Progenitor cell of endocrine pancreas (in vitro differentiated cells): ENCODE data around the gene ST7. TPM values are rescaled to one million over a fixed set of nuclear protein-coding genes. Genes with fewer than 3 reads are reported as not detected.

Experiments used
- DNase-seq: peaks from one replicate; pipeline ENCODE4 v3.0.0; 2021; ENCODE audit warnings: low spot score; ENCODE audit not compliant: unreplicated experiment
- H3K27ac Mint-ChIP-seq: 2 replicates; pipeline ENCODE4 v1.8.0; 2021; ENCODE audit warnings: mild to moderate bottlenecking, moderate library complexity, mixed read lengths
- H3K27me3 Mint-ChIP-seq: 2 replicates; pipeline ENCODE4 v1.8.0; 2021; ENCODE audit warnings: mixed read lengths
- H3K36me3 Mint-ChIP-seq: 2 replicates; pipeline ENCODE4 v1.8.0; 2022; ENCODE audit warnings: mixed read lengths; ENCODE audit not compliant: insufficient read depth
- H3K4me1 Mint-ChIP-seq: 2 replicates; pipeline ENCODE4 v1.8.0; 2021; ENCODE audit warnings: low read depth, mixed read lengths
- H3K4me3 Mint-ChIP-seq: 2 replicates; pipeline ENCODE4 v1.8.0; 2021; ENCODE audit warnings: low read depth, mild to moderate bottlenecking, moderate library complexity, mixed read lengths
- H3K9me3 Mint-ChIP-seq: 2 replicates; pipeline ENCODE4 v1.8.0; 2021; ENCODE audit warnings: low read depth, mixed read lengths
- total RNA-seq: library from RNA; stranded (reverse); gene quantifications from 2 replicates; pipeline ENCODE4 v1.2.1, GENCODE V29; 2021
- TF ChIP-seq, protein P1 (sequence below): fragments of 200-600 bp; sonication (generic); IDR thresholded peaks from one replicate; pipeline ENCODE4 v1.5.0; 2021; ENCODE audit warnings: antibody characterized with exemption, mild to moderate bottlenecking; ENCODE audit not compliant: unreplicated experiment

ST7 gene
- total RNA-seq, 1 donor from 2014 or later: 24.8 TPM

- Mint-ChIP-seq H3K4me1 (peaks cover 37% of the 10 kb centered on the region), H3K27ac (no peak overlapping the region), H3K4me3 (no peak overlapping the region), H3K36me3 (no peaks in the 10 kb centered on the region), H3K27me3 (no peaks in the 10 kb centered on the region), H3K9me3 (no peaks in the 10 kb centered on the region)
- no peak for DNase-seq
- TF ChIP-seq, protein P1, sequence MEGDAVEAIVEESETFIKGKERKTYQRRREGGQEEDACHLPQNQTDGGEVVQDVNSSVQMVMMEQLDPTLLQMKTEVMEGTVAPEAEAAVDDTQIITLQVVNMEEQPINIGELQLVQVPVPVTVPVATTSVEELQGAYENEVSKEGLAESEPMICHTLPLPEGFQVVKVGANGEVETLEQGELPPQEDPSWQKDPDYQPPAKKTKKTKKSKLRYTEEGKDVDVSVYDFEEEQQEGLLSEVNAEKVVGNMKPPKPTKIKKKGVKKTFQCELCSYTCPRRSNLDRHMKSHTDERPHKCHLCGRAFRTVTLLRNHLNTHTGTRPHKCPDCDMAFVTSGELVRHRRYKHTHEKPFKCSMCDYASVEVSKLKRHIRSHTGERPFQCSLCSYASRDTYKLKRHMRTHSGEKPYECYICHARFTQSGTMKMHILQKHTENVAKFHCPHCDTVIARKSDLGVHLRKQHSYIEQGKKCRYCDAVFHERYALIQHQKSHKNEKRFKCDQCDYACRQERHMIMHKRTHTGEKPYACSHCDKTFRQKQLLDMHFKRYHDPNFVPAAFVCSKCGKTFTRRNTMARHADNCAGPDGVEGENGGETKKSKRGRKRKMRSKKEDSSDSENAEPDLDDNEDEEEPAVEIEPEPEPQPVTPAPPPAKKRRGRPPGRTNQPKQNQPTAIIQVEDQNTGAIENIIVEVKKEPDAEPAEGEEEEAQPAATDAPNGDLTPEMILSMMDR: no peak
Measured at GRCh38 chr7:117087639-117088396, 134.5 kb downstream of the ST7 start.

- no peaks in the 10 kb centered on the region for H3K27me3 Mint-ChIP-seq
- H3K4me3 Mint-ChIP-seq: no peak overlapping the region
- H3K27ac Mint-ChIP-seq: no peak overlapping the region
- H3K36me3 Mint-ChIP-seq: no peaks in the 10 kb centered on the region
- H3K4me1 Mint-ChIP-seq: peaks cover 37% of the 10 kb centered on the region
- TF ChIP-seq, protein P1: no peak
- no peak for DNase-seq
- no peaks in the 10 kb centered on the region for H3K9me3 Mint-ChIP-seq
Measured at GRCh38 chr7:117088623-117089194, 135.4 kb downstream of the ST7 start.

- Mint-ChIP-seq H3K36me3 (no peaks in the 10 kb centered on the region), H3K4me3 (no peak overlapping the region), H3K27me3 (no peaks in the 10 kb centered on the region), H3K4me1 (peaks cover 29% of the 10 kb centered on the region), H3K9me3 (no peaks in the 10 kb centered on the region), H3K27ac (no peak overlapping the region)
- TF ChIP-seq, protein P1: no peak
- no peak for DNase-seq
Measured at GRCh38 chr7:117090791-117091190, 137.5 kb downstream of the ST7 start.

DNA sequence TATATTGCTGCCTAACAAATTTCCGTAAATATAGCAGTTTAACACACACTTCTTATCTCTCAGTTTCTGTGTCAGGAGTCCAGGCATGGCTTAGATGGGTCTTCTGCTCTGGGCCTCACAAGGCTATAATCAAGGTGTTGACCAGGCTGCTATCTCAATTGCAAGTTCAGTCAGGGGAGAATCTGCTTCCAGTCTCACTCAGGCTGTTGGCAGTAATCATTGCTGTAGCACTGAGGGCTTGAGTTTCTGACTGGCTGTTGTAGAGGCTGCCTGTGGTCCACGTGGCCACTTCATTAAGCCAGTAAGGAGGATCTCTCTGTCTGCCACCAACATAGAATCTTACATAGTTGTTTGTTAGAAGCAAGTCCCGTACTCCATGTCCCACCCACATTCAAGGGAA, 138.4 kb downstream of the ST7 start:
- Mint-ChIP-seq H3K4me3 (no peak overlapping the region), H3K27me3 (no peaks in the 10 kb centered on the region), H3K9me3 (no peaks in the 10 kb centered on the region), H3K4me1 (peaks cover 29% of the 10 kb centered on the region), H3K36me3 (no peaks in the 10 kb centered on the region), H3K27ac (no peak overlapping the region)
- DNase-seq: no peak
- TF ChIP-seq, protein P1: no peak

- no peak overlapping the region for H3K27ac Mint-ChIP-seq
- no peaks in the 10 kb centered on the region for H3K9me3 Mint-ChIP-seq
- DNase-seq: no peak
- peaks cover 22% of the 10 kb centered on the region for H3K4me1 Mint-ChIP-seq
- TF ChIP-seq, protein P1: no peak
- H3K27me3 Mint-ChIP-seq: no peaks in the 10 kb centered on the region
- H3K4me3 Mint-ChIP-seq: no peak overlapping the region
- H3K36me3 Mint-ChIP-seq: no peaks in the 10 kb centered on the region
Measured at GRCh38 chr7:117092785-117093184, 139.5 kb downstream of the ST7 start.
